ENCODE results near the gene GOLGA2. TPM values are rescaled to one million over a fixed set of nuclear protein-coding genes. Genes with fewer than 3 reads are reported as not detected.

The GOLGA2 gene
- total RNA-seq, 2 donors from 2014 or later = 53.2 to 138 TPM

DNA sequence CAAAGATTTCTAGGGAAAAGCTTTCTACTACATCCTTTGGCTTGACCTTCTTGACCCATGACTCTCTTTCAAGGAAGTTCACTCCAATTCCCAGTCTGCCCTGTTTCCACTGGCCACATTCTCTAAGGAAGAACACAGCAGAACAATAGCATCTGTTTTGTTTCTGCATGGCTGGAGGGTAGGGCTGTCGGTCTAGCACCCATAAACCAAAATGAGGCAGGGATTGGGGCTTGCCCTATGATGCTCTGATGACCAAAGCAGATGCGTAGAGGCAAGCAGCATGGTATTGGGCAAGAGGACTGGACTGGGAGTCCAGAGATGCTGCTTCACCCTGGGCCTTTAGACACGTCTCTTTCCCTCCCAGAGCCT lies 24.1 kb downstream of the GOLGA2 start:
- 83 to 91% methylated on average over 3 of the region's 3 CpGs for WGBS, 2 donors

DNA sequence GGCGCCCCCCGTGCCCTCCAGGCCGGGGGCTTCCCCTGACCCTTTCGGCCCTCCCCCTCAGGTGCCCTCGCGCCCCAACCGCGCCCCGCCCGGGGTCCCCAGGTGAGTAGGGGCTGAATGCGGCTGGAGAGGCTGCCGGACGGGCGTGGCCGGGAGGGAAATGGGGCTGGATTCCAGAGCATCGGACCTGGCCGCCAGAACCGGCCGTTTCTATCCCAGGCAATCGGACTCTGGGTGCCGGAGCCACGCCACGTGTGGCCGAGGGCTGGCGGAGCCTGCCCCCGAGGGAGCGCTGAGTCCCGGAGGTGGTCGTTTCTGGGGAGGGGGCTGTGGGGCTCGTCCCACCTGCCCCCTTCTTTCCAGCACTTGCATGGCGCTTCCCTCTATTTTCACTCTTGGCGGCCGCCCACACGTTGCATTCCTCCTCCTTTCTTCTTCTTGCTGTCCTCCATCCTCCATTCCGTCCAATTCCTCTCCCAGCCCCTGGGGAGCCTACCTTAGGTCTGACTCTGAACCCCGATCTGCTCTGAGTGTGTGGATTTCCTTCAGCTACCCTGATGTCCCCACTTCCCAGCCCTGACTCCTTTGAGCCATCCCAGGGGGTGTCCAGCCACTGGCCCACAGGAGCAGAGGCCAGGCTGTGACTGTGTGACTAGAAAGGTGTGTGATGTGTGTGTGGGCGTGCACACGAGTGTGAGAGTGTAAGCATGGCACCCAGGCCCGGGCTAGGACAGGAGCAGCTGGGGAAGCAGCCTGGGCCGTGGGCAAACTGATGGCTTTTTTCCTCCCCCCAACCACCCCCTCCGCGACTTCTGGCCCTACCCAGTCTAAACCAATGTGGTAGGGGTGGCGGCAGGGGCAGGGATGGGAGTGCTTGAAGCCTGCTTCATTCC lies 24.7 kb downstream of the GOLGA2 start:
- H3K36me3 ChIP-seq (replicated peaks in 1 of 2; ENCODE audit: insufficient read depth in 1 of 2, low read depth in 2 of 2) = no peaks in the 10 kb centered on the region
- H3K9me3 ChIP-seq = no peaks in the 10 kb centered on the region
- TF ChIP-seq POLR2A (IDR thresholded peaks at IDR 0.05) (no peak), CTCF (IDR thresholded peaks at IDR 0.05) (no peak)
- no peak for DNase-seq
- H3K4me3 ChIP-seq = no peak overlapping the region
- peaks cover 15% of the 10 kb centered on the region for H3K4me1 ChIP-seq
- no peak overlapping the region for H3K27ac ChIP-seq
- intact Hi-C loops (cut with DNase I) = no loop called here
- peak; percentile 5 for ATAC-seq
- H3K27me3 ChIP-seq = no peaks in the 10 kb centered on the region
- WGBS, 2 donors = 27 to 29% methylated on average over 20 to 30 of the region's 43 CpGs

More for the DNA sequence above, 24.1 kb downstream of the GOLGA2 start:
- Histone ChIP-seq H3K36me3 (replicated peaks in 1 of 2; ENCODE audit: insufficient read depth in 1 of 2, low read depth in 2 of 2) (peaks cover 0 to under 1% of the 10 kb centered on the region in 2 donors), H3K9me3 (no peaks in the 10 kb centered on the region), H3K27ac (no peak overlapping the region), H3K27me3 (no peaks in the 10 kb centered on the region), H3K4me3 (no peak overlapping the region), H3K4me1 (peaks cover 15% of the 10 kb centered on the region)
- DNase-seq = no peak
- TF ChIP-seq CTCF (IDR thresholded peaks at IDR 0.05) (no peak), POLR2A (IDR thresholded peaks at IDR 0.05) (no peak)
- intact Hi-C loops (cut with DNase I) = no loop called here
- ATAC-seq = no peak

GRCh38 chr9:128249908-128250838 lies 25.6 kb downstream of the GOLGA2 start:
- Histone ChIP-seq H3K9me3 (no peaks in the 10 kb centered on the region), H3K27ac (peak overlapping the region in 2 of 4 donors; percentile 32 to 54)

DNA sequence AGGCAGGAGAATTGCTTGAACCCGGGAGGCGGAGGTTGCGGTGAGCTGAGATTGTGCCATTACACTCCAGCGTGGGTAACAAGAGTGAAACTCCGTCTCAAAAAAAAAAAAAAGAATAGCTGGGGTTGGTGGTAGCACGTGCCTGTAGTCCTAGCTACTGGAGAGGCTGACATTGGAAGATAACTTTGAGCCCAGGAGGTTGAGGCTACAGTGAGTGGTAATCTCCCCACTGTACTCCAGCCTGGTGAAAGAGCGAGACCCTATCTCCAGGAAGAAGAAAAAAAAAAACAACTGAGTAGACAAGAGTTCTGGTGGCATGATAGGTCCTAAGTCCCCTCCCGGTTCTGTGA lies 26.3 kb downstream of the GOLGA2 start:
- no peak for TF ChIP-seq CTCF (IDR thresholded peaks at IDR 0.05)
- TF ChIP-seq POLR2A (IDR thresholded peaks at IDR 0.05) = no peak
- Histone ChIP-seq H3K27ac (peak overlapping the region in 1 of 4 donors; percentile 54), H3K4me1 (peaks cover 15% of the 10 kb centered on the region), H3K4me3 (no peak overlapping the region), H3K27me3 (no peaks in the 10 kb centered on the region), H3K9me3 (no peaks in the 10 kb centered on the region), H3K36me3 (replicated peaks in 1 of 2; ENCODE audit: insufficient read depth in 1 of 2, low read depth in 2 of 2) (no peaks in the 10 kb centered on the region)
- WGBS, 2 donors = 62 to 71% methylated on average over 8 of the region's 8 CpGs
- ATAC-seq = no peak
- DNase-seq = no peak
- intact Hi-C loops (cut with DNase I) = no loop called here

More at GRCh38 chr9:128249908-128250838, 25.6 kb downstream of the GOLGA2 start:
- H3K27me3 ChIP-seq = no peaks in the 10 kb centered on the region
- peak; percentile 94 for ATAC-seq
- peak; percentile 96 to 99 (median 98) for DNase-seq
- no peaks in the 10 kb centered on the region for H3K36me3 ChIP-seq (replicated peaks in 1 of 2; ENCODE audit: insufficient read depth in 1 of 2, low read depth in 2 of 2)
- TF ChIP-seq CTCF (IDR thresholded peaks at IDR 0.05) = peak in 1 of 7 experiments; percentile 2
- TF ChIP-seq POLR2A (IDR thresholded peaks at IDR 0.05) = no peak
- peaks cover 15% of the 10 kb centered on the region for H3K4me1 ChIP-seq
- WGBS, 2 donors = 4 to 32% methylated on average over 8 to 70 of the region's 81 CpGs
- peak overlapping the region in 1 of 2 donors; percentile 32 for H3K4me3 ChIP-seq
- intact Hi-C loops (cut with DNase I) = no loop called here

Measured in body of pancreas (tissue), 4 donors.